Testis (tissue), 2 donors: ENCODE results near the gene PRR23E.

Experiments used
- POLR2A ChIP-seq: fragments of 450-650 bp; IDR thresholded peaks from one replicate; pipeline ENCODE4 v1.6.1; 2017; ENCODE audit warnings: antibody characterized with exemption, mild to moderate bottlenecking, moderate library complexity
- TF ChIP-seq, protein P1 (sequence below), 3 experiments: fragments of 450-650 bp in 2 of 3; fragments of 200-600 bp in 1 of 3; sonication (generic) in 1 of 3; IDR thresholded peaks; one replicate each; pipeline ENCODE4 v1.5.1; 2016 to 2019; ENCODE audit warnings: antibody characterized with exemption in 3 of 3, mild to moderate bottlenecking in 2 of 3, moderate library complexity in 1 of 3

DNA sequence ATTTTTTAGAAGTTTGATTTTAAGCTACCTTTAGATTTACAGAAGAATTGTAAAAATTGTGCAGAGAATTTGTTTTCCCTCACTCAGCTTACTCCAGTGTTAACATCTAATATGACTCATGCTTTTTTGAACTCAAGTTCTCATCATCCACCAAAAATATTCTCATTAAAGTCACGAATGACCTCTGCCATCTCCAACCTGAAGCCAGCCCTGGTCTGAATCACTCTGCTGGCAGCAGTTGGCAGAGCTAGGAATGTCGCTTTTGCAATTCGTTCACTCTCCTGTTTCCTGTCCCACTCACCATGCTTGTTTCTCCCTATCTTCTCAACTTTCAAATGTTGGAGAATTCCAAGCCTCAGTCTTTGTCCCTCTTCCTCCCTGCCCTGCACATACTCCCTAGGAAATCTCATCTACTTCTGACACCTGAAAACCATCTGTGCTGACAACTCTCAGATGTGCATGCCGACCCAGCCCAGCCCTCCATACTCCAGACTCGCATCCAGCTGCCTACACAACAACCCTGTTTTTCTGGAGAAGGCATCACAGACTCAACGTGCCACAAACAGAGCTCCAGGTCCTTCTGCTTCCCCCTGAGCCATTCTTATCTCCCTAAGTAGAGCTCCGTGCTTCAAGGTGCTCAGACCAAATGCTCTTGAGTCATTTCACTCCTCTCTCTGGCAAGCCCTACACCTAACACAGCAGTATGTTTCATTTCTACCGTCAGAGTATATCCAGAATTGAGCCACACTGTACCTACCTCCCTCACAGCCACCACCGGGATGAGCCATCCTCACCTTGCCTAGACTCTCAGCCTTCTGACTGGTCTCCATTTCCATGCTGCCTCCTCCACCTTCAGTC is 24.9 kb downstream of the PRR23E start:
- TF ChIP-seq, protein P1, sequence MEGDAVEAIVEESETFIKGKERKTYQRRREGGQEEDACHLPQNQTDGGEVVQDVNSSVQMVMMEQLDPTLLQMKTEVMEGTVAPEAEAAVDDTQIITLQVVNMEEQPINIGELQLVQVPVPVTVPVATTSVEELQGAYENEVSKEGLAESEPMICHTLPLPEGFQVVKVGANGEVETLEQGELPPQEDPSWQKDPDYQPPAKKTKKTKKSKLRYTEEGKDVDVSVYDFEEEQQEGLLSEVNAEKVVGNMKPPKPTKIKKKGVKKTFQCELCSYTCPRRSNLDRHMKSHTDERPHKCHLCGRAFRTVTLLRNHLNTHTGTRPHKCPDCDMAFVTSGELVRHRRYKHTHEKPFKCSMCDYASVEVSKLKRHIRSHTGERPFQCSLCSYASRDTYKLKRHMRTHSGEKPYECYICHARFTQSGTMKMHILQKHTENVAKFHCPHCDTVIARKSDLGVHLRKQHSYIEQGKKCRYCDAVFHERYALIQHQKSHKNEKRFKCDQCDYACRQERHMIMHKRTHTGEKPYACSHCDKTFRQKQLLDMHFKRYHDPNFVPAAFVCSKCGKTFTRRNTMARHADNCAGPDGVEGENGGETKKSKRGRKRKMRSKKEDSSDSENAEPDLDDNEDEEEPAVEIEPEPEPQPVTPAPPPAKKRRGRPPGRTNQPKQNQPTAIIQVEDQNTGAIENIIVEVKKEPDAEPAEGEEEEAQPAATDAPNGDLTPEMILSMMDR (IDR thresholded peaks at IDR 0.05) = no peak
- TF ChIP-seq POLR2A = no peak
